Nephron (organoid): ENCODE data around the gene BDKRB2.
A peak's percentile ranks its signal among the peaks of the same experiment; 100 is the strongest.

Experiments used
- H3K27ac Mint-ChIP-seq, 3 experiments: 2 replicates each; pipeline ENCODE4 v1.8.0; 2020; ENCODE audit warnings: mixed read lengths in 3 of 3, mild to moderate bottlenecking in 2 of 3, moderate library complexity in 1 of 3
- H3K27me3 Mint-ChIP-seq: 2 replicates; pipeline ENCODE4 v1.8.0; 2021; ENCODE audit warnings: low read depth, mild to moderate bottlenecking, moderate library complexity, mixed read lengths
- H3K36me3 Mint-ChIP-seq: 2 replicates; pipeline ENCODE4 v1.8.0; 2020; ENCODE audit warnings: low read depth, mixed read lengths
- H3K4me1 Mint-ChIP-seq: 2 replicates; pipeline ENCODE4 v1.8.0; 2020; ENCODE audit warnings: mixed read lengths
- H3K4me3 Mint-ChIP-seq, 3 experiments: 2 replicates each; pipeline ENCODE4 v1.8.0; 2020; ENCODE audit warnings: mild to moderate bottlenecking in 3 of 3, mixed read lengths in 3 of 3, moderate library complexity in 2 of 3
- H3K9me3 Mint-ChIP-seq: 2 replicates; pipeline ENCODE4 v1.8.0; 2020; ENCODE audit warnings: mixed read lengths
- TF ChIP-seq, protein P1 (sequence below), 3 experiments: fragments of 200-600 bp; sonication (generic); IDR thresholded peaks; one replicate each; pipeline ENCODE4 v1.5.0; 2021; ENCODE audit warnings: antibody characterized with exemption in 3 of 3; ENCODE audit not compliant: unreplicated experiment in 3 of 3

Gene BDKRB2

DNA sequence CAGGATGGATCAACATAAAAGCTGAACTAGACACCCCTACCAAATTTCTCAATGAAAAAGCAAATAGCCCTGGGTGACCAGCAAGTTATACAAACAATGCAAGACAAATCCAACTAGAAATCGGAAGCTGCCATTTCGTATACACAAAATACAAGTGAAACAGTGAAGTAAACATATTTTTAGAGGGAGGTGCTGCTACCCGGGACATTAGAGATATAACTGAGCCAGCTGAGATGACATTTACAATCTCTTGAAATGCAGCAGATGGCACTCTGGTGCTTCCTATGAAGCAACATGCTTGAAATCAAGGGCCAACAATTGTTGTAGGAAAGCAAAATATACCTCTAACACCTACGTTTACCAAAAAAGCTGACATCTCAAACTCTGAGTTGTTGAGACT, 76.8 kb downstream of the BDKRB2 start:
- peaks cover 21% of the 10 kb centered on the region for H3K36me3 Mint-ChIP-seq
- no peak overlapping the region for H3K27ac Mint-ChIP-seq
- H3K9me3 Mint-ChIP-seq: peaks cover 7% of the 10 kb centered on the region
- no peak overlapping the region for H3K4me3 Mint-ChIP-seq
- TF ChIP-seq, protein P1, sequence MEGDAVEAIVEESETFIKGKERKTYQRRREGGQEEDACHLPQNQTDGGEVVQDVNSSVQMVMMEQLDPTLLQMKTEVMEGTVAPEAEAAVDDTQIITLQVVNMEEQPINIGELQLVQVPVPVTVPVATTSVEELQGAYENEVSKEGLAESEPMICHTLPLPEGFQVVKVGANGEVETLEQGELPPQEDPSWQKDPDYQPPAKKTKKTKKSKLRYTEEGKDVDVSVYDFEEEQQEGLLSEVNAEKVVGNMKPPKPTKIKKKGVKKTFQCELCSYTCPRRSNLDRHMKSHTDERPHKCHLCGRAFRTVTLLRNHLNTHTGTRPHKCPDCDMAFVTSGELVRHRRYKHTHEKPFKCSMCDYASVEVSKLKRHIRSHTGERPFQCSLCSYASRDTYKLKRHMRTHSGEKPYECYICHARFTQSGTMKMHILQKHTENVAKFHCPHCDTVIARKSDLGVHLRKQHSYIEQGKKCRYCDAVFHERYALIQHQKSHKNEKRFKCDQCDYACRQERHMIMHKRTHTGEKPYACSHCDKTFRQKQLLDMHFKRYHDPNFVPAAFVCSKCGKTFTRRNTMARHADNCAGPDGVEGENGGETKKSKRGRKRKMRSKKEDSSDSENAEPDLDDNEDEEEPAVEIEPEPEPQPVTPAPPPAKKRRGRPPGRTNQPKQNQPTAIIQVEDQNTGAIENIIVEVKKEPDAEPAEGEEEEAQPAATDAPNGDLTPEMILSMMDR (IDR thresholded peaks at IDR 0.05; ENCODE audit: unreplicated experiment in 3 of 3): no peak
- H3K4me1 Mint-ChIP-seq: peaks cover 6% of the 10 kb centered on the region
- no peaks in the 10 kb centered on the region for H3K27me3 Mint-ChIP-seq

- Mint-ChIP-seq H3K36me3 (peaks cover 37% of the 10 kb centered on the region), H3K9me3 (no peaks in the 10 kb centered on the region), H3K27me3 (no peaks in the 10 kb centered on the region), H3K4me1 (no peaks in the 10 kb centered on the region), H3K27ac (no peak overlapping the region), H3K4me3 (no peak overlapping the region)
- TF ChIP-seq, protein P1 (IDR thresholded peaks at IDR 0.05; ENCODE audit: unreplicated experiment in 3 of 3): no peak
These were observed 79.4 kb downstream of the BDKRB2 start for GRCh38 chr14:96284008-96284407.

DNA sequence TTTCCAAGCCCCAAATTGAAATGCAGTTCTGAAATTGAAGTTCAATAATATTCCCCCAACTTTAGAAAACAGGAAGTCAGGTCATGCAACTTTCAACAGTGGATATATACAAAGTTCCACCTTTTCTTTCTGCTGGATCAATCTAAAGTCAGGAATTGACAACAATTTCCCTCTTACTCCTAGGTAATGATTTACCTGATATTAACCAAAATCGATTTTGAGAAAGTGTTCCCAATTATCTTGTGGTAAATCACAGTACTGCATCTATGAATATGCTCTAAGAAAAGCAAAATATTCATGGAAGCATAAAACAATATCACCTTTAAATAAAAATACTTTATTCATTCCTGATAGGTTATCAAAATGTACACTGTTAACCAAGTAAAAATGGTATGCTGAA, 79.8 kb downstream of the BDKRB2 start:
- no peaks in the 10 kb centered on the region for H3K9me3 Mint-ChIP-seq
- H3K27me3 Mint-ChIP-seq: no peaks in the 10 kb centered on the region
- H3K4me3 Mint-ChIP-seq: no peak overlapping the region
- H3K4me1 Mint-ChIP-seq: no peaks in the 10 kb centered on the region
- TF ChIP-seq, protein P1 (IDR thresholded peaks at IDR 0.05; ENCODE audit: unreplicated experiment in 3 of 3): no peak
- no peak overlapping the region for H3K27ac Mint-ChIP-seq
- peaks cover 38% of the 10 kb centered on the region for H3K36me3 Mint-ChIP-seq

DNA sequence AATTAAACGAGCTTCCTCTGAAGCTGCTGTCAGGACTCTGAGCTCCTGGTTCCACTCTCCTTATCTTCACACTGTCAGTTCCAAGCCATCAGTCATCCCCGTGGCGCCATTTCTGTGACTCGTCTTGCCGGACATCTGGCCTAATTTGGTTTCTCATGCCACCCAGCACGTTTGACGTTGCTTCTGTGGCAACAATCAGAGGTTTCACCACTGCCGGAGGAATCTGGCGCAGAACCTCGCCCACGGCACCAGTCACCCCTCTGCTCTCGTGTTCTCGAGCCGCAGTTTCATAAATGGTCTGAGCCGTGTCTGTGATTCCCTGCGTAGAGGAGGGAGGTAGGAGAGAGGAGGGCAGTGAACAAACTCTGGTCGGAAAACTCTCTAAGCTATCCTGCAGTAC, 81.0 kb downstream of the BDKRB2 start:
- H3K27ac Mint-ChIP-seq: peak overlapping the region in 1 of 3 experiments; percentile 56
- H3K27me3 Mint-ChIP-seq: no peaks in the 10 kb centered on the region
- H3K36me3 Mint-ChIP-seq: peaks cover 46% of the 10 kb centered on the region
- H3K9me3 Mint-ChIP-seq: no peaks in the 10 kb centered on the region
- peak overlapping the region in 1 of 3 experiments; percentile 31 for H3K4me3 Mint-ChIP-seq
- H3K4me1 Mint-ChIP-seq: no peaks in the 10 kb centered on the region
- TF ChIP-seq, protein P1 (IDR thresholded peaks at IDR 0.05; ENCODE audit: unreplicated experiment in 3 of 3): no peak

DNA sequence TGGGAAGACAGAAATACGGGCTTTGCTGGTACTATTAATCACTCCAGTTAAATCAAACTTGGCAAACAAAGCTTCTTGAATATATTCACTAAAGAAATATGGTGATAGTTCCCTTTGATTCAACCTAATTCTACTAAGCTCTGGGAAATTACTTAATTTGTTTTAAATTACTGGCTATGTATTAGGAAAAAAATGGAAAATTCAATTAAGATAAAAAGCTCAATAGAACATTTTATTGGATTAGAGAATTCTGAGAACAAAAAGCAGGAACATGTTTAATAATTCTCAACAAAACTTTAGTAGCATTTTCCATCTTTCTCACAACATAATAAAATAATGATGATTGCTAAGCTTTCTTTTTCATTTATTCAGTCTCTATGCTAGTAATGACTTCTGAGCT, 81.6 kb downstream of the BDKRB2 start:
- TF ChIP-seq, protein P1 (IDR thresholded peaks at IDR 0.05; ENCODE audit: unreplicated experiment in 3 of 3): no peak
- Mint-ChIP-seq H3K27ac (no peak overlapping the region), H3K4me3 (no peak overlapping the region), H3K9me3 (no peaks in the 10 kb centered on the region), H3K36me3 (peaks cover 46% of the 10 kb centered on the region), H3K4me1 (no peaks in the 10 kb centered on the region), H3K27me3 (no peaks in the 10 kb centered on the region)

DNA sequence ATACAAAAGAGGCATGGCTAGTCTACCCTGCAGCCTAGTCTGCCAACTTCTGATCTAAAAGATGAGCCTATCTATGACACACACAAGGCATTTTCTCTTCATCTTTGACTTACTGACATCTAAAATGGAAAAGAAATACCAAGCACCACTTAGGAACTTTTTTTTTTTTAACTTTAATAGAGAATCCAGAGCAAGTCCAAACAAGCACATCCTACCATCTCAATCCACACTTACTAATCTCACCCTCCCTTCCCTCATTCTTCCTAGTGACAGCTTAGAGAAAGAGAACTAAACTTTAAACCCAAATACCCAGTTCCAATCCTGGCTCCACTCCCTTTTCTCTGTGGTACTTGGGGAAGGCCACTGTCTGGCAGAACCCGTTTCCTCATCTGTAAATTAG, 83.2 kb downstream of the BDKRB2 start:
- no peak overlapping the region for H3K27ac Mint-ChIP-seq
- H3K27me3 Mint-ChIP-seq: no peaks in the 10 kb centered on the region
- peaks cover 49% of the 10 kb centered on the region for H3K36me3 Mint-ChIP-seq
- TF ChIP-seq, protein P1 (IDR thresholded peaks at IDR 0.05; ENCODE audit: unreplicated experiment in 3 of 3): no peak
- H3K4me3 Mint-ChIP-seq: no peak overlapping the region
- H3K4me1 Mint-ChIP-seq: no peaks in the 10 kb centered on the region
- no peaks in the 10 kb centered on the region for H3K9me3 Mint-ChIP-seq
